Activated naive CD8-positive, alpha-beta T cell treated with anti-CD3 and anti-CD28 coated beads, Interleukin-2, amount 10 ng/mL, durations not matched to agents 7 days and 5 days (primary cell): ENCODE data around the gene PACS1. TPM values are rescaled to one million over a fixed set of nuclear protein-coding genes. Genes with fewer than 3 reads are reported as not detected.

Experiments
- ATAC-seq: fragments of 150-1000 bp; cut with Tn5 transposase; one replicate; pipeline ENCODE4 v1.10.0; 2021; ENCODE audit warnings: low read depth, moderate library complexity
- POLR2A ChIA-PET: fragments of 350-600 bp; sonication (Branson Sonifier 250); formaldehyde crosslinking; loops from one replicate; lab custom pipeline; 2021; ENCODE audit warnings: antibody characterized with exemption; lab: Charles Lee
- DNase-seq: peaks from one replicate; pipeline ENCODE4 v3.0.0; 2021
- H3K27ac Mint-ChIP-seq: one replicate; pipeline ENCODE4 v1.8.0; 2022; ENCODE audit warnings: mild to moderate bottlenecking, mixed read lengths
- H3K27me3 Mint-ChIP-seq: one replicate; pipeline ENCODE4 v1.8.0; 2022; ENCODE audit warnings: mild to moderate bottlenecking, moderate library complexity, mixed read lengths
- H3K36me3 Mint-ChIP-seq: one replicate; pipeline ENCODE4 v1.8.0; 2021; ENCODE audit warnings: mild to moderate bottlenecking, mixed read lengths
- H3K4me1 Mint-ChIP-seq: one replicate; pipeline ENCODE4 v1.8.0; 2021; ENCODE audit warnings: mixed read lengths
- H3K4me3 Mint-ChIP-seq: one replicate; pipeline ENCODE4 v1.8.0; 2022; ENCODE audit warnings: mild to moderate bottlenecking, moderate library complexity, mixed read lengths
- H3K9me3 Mint-ChIP-seq: one replicate; pipeline ENCODE4 v1.8.0; 2021; ENCODE audit warnings: mixed read lengths
- total RNA-seq, 2 experiments: library from RNA; stranded (reverse); gene quantifications; one replicate each; pipeline ENCODE4 v1.2.3, GENCODE V29; 2021

Gene PACS1
- total RNA-seq, 2 experiments from 2014 or later, result 138 to 162 TPM

DNA sequence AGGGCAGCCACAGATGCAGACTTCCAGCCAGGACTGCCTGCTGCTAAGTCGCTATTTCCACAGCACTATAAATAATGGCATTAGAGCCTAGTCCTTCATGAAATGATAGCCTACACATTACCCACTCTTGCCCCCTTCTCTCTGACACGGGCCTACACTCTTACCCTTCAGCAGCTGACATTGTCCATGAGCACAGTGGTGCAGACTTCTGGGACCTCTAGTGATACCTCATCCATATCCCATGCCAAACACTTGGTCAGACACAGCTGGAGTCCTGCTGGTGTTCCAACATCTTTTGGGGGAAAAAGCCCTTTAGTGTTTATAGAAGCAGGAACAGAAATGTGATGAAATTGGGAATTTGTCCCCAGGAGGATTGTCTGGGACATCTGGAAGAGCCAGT, 155.0 kb downstream of the PACS1 start:
- H3K27ac Mint-ChIP-seq, result no peak overlapping the region
- H3K4me3 Mint-ChIP-seq, result no peak overlapping the region
- POLR2A ChIA-PET, result interaction anchor here (1.1 kb wide), 1 partner anchor 57 kb away, joined by 3 read pairs; no protein-coding TSS in a partner anchor
- H3K4me1 Mint-ChIP-seq, result peaks cover 18% of the 10 kb centered on the region
- H3K36me3 Mint-ChIP-seq, result peaks cover 8% of the 10 kb centered on the region
- H3K27me3 Mint-ChIP-seq, result no peaks in the 10 kb centered on the region
- no peaks in the 10 kb centered on the region for H3K9me3 Mint-ChIP-seq
- no peak for ATAC-seq
- no peak for DNase-seq

DNA sequence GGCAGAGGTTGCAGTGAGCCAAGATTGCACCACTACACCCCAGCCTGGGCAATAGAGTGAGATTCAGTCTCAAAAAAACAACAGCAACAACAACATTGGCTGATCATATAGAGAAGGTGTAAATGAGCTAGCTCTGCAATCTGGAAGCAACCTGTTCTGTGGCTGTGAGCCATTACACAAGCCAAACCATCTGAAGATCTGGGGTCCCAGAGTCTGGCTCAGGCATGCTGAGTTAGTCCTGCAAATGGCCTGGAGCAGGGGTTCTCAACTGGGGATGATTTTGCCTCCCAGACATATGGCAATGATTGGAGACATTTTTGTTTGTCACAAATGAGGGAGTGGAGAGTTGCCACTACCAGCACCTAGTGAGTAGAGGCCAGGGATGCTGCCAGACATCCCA, 156.0 kb downstream of the PACS1 start:
- Mint-ChIP-seq H3K27me3 (no peaks in the 10 kb centered on the region), H3K4me3 (no peak overlapping the region), H3K36me3 (peaks cover 6% of the 10 kb centered on the region), H3K27ac (no peak overlapping the region), H3K9me3 (no peaks in the 10 kb centered on the region), H3K4me1 (peaks cover 18% of the 10 kb centered on the region)
- no peak for DNase-seq
- POLR2A ChIA-PET, result interaction anchor here (1.1 kb wide), 1 partner anchor 56 kb away, joined by 3 read pairs; no protein-coding TSS in a partner anchor
- ATAC-seq, result no peak

DNA sequence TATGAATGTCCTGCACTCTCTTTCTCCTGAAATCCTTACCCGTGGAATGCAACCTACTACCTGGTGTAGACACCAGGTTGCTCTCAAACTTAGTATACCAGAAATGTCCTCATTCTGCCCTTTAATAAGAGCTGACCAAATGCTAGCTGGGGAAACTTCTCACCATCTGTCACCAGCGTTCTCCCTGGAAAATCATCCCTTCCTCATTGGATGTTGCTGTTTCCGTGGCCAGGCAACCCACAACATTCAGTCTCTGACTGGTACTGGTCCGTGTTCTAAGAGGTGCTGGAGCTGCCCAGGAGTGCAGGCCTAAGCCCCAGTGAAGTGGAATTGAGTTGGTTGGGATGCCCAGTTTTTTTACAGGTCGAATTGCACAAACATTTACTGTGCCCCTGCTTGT, 157.6 kb downstream of the PACS1 start:
- POLR2A ChIA-PET, result no interaction called here
- Mint-ChIP-seq H3K36me3 (peaks cover 6% of the 10 kb centered on the region), H3K27ac (no peak overlapping the region), H3K9me3 (no peaks in the 10 kb centered on the region), H3K27me3 (no peaks in the 10 kb centered on the region), H3K4me1 (peaks cover 7% of the 10 kb centered on the region), H3K4me3 (no peak overlapping the region)
- DNase-seq (no peak), ATAC-seq (no peak)

DNA sequence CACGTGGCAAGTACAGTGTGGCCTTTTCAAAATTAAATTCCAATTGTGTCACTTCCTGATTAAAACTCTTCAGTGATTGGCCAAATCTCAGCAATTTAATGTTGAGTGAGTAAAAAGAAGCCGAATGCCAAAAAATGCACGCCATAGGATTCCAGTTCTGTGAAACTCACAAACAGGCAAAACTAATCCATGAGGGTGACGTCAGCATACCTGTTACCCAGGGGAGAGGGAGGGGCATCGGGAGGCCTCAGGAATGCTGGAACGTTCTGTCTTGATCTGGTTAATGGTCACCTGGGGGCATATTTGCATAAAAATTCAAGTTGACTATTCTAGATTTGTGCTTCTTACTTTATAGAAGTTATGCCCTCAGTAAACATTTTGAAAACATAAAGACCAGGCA, 158.4 kb downstream of the PACS1 start:
- DNase-seq (no peak), ATAC-seq (no peak)
- Mint-ChIP-seq H3K27ac (no peak overlapping the region), H3K4me3 (no peak overlapping the region), H3K9me3 (no peaks in the 10 kb centered on the region), H3K4me1 (peaks cover 3% of the 10 kb centered on the region), H3K36me3 (peaks cover 6% of the 10 kb centered on the region), H3K27me3 (no peaks in the 10 kb centered on the region)
- POLR2A ChIA-PET, result no interaction called here

DNA sequence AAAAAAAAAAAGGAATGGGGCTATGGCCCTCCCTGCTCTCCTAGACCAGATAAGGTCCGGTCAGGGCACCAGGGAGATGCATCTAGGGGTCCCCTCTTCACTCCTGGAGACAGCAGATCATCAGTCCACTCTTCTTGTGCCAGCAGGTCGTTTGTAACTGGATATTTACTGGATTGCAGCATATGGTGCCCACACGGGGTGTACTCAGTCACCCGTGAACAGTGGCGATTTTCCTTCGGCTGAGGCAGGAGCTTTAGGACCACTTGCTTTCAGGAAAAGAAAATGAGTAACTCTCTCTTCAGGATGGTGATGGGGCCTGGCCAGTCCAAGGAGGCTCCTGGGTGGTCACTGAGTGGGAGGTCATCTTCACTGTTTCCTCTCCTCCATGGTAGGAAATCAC, 160.1 kb downstream of the PACS1 start:
- POLR2A ChIA-PET, result no interaction called here
- no peaks in the 10 kb centered on the region for H3K27me3 Mint-ChIP-seq
- H3K9me3 Mint-ChIP-seq, result no peaks in the 10 kb centered on the region
- peaks cover 3% of the 10 kb centered on the region for H3K4me1 Mint-ChIP-seq
- H3K4me3 Mint-ChIP-seq, result no peak overlapping the region
- H3K36me3 Mint-ChIP-seq, result peaks cover 2% of the 10 kb centered on the region
- DNase-seq, result no peak
- ATAC-seq, result no peak
- H3K27ac Mint-ChIP-seq, result no peak overlapping the region

DNA sequence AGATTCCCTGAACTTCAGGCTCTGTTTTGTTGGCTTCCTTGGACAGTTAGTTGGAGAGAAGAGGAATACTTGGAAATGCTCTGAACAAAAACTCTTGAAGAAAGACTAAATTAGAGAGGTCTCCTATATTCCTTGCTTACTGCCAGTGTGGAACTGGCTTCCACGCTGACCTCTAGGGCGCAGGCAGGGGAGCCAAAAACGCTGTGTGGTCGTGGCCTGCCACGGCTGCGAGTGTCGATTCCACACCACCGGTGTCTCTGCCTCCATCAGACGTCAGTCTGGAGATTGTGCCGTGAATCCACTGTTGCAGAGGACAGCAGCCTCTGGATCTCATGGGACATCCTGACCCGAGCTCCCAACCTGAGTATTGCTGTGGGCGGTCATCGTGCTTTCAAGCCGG, 160.9 kb downstream of the PACS1 start:
- Mint-ChIP-seq H3K36me3 (peaks cover 4% of the 10 kb centered on the region), H3K9me3 (no peaks in the 10 kb centered on the region), H3K4me3 (no peak overlapping the region), H3K27ac (no peak overlapping the region), H3K27me3 (no peaks in the 10 kb centered on the region), H3K4me1 (peaks cover 3% of the 10 kb centered on the region)
- POLR2A ChIA-PET, result no interaction called here
- DNase-seq (no peak), ATAC-seq (no peak)

DNA sequence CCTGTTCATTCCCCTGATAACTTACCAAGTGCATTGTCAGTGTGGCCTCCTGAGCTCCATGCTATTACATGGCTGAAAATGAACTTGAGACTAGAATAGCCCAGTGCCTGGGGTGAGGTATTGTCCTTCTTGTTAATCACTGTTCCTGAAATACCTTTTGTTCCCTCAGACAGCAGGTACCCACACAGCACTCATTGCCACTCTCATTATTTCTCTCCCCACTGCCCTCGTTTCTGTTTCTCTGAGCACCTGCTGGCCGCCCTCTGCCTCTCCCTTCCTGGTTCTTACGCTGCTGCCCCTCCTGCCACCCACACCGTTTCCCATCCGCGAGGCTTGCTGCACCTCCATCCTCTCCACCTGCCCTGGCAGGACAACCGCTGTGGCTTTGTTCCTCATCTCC, 161.5 kb downstream of the PACS1 start:
- no peak for DNase-seq
- H3K4me3 Mint-ChIP-seq, result no peak overlapping the region
- no peak overlapping the region for H3K27ac Mint-ChIP-seq
- H3K27me3 Mint-ChIP-seq, result no peaks in the 10 kb centered on the region
- no peaks in the 10 kb centered on the region for H3K4me1 Mint-ChIP-seq
- POLR2A ChIA-PET, result no interaction called here
- no peak for ATAC-seq
- H3K9me3 Mint-ChIP-seq, result no peaks in the 10 kb centered on the region
- peaks cover 4% of the 10 kb centered on the region for H3K36me3 Mint-ChIP-seq

DNA sequence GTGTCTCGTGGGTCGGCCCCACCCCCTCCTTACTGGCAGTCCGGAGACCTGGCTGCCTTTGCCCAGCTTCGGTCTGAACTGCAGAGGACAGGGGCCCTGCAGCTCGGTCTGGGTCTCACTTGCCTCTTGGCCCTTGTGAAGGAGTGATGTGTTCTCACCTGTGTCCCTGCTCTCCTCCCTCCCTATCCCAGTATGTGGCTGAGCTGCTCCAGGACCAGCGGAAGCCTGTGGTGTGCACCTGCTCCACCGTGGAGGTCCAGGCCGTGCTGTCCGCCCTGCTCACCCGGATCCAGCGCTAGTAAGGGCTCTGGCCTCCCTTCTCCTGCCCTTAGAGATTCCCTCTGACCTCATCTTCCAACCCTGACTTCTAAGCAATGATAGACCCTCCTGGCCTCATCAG, 162.7 kb downstream of the PACS1 start:
- no peak overlapping the region for H3K4me3 Mint-ChIP-seq
- POLR2A ChIA-PET, result no interaction called here
- H3K9me3 Mint-ChIP-seq, result no peaks in the 10 kb centered on the region
- ATAC-seq (no peak), DNase-seq (no peak)
- no peaks in the 10 kb centered on the region for H3K27me3 Mint-ChIP-seq
- peaks cover 4% of the 10 kb centered on the region for H3K36me3 Mint-ChIP-seq
- H3K27ac Mint-ChIP-seq, result no peak overlapping the region
- H3K4me1 Mint-ChIP-seq, result no peaks in the 10 kb centered on the region

DNA sequence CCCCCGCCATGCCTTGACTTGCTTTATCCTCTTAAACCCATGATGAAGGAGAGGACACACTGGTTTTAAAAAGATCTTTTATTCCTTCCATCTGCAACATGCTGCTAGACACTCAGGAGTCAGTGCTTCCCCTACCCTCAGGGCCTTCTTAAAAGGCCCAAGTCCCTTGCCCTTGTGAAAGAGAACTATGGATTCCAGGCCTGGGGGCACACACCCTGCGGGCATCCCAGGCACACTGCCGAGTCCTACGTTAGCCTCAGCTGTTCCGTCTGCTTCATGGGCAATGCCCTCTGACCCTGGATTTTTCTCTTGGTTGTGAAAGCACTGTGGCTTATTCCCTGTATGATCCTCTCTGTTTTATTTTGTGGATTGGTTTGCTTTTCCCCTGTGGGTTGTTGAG, 163.2 kb downstream of the PACS1 start:
- H3K27ac Mint-ChIP-seq, result no peak overlapping the region
- peaks cover 6% of the 10 kb centered on the region for H3K36me3 Mint-ChIP-seq
- DNase-seq (no peak), ATAC-seq (no peak)
- H3K27me3 Mint-ChIP-seq, result no peaks in the 10 kb centered on the region
- no peaks in the 10 kb centered on the region for H3K4me1 Mint-ChIP-seq
- H3K4me3 Mint-ChIP-seq, result no peak overlapping the region
- H3K9me3 Mint-ChIP-seq, result no peaks in the 10 kb centered on the region
- POLR2A ChIA-PET, result no interaction called here

DNA sequence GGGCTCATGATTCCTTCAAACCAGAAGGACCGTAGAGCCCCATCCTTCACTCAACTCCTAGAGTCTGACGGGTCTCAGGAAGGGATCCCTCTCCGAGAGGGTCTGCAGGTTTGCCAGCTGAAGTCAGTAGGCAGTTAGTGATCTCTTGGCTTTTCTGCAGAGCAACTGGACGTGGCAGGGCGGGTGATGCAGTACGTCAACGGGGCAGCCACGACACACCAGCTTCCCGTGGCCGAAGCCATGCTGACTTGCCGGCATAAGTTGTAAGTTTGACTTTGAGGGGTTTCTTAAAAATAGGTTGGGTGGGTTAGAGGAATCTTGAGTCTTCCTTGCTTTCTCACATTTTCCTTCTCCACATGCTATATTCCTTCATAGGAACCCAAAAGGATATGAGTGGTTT, 165.1 kb downstream of the PACS1 start:
- peak overlapping the region; percentile 12 for H3K27ac Mint-ChIP-seq
- no peaks in the 10 kb centered on the region for H3K27me3 Mint-ChIP-seq
- peaks cover 4% of the 10 kb centered on the region for H3K36me3 Mint-ChIP-seq

DNA sequence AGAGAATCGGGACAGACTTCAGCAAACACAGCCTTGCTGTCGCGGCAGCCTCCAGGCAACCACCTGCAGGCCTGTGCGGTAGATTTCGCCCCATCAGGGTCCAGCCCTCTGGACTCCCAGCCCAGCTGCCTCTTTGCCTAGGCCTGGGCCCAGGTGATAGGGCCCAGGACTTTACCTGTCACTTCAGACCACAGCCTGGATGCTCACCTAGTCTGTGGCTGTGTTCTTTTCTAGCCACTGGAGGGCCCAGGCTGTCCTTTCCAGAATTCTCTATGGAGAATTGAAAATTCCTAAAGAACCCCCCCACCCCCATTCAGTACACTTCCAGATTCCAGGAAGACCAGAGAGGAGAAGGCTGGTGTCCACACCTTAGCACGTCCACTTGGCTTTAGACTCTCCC, 167.8 kb downstream of the PACS1 start:
- Mint-ChIP-seq H3K9me3 (no peaks in the 10 kb centered on the region), H3K4me3 (no peak overlapping the region), H3K4me1 (no peaks in the 10 kb centered on the region), H3K27ac (no peak overlapping the region), H3K36me3 (peaks cover 7% of the 10 kb centered on the region), H3K27me3 (no peaks in the 10 kb centered on the region)
- ATAC-seq (no peak), DNase-seq (no peak)
- POLR2A ChIA-PET, result no interaction called here

More for the DNA sequence above, 165.1 kb downstream of the PACS1 start:
- POLR2A ChIA-PET, result no interaction called here
- ATAC-seq (no peak), DNase-seq (no peak)
- Mint-ChIP-seq H3K4me3 (no peak overlapping the region), H3K9me3 (no peaks in the 10 kb centered on the region), H3K4me1 (no peaks in the 10 kb centered on the region)

DNA sequence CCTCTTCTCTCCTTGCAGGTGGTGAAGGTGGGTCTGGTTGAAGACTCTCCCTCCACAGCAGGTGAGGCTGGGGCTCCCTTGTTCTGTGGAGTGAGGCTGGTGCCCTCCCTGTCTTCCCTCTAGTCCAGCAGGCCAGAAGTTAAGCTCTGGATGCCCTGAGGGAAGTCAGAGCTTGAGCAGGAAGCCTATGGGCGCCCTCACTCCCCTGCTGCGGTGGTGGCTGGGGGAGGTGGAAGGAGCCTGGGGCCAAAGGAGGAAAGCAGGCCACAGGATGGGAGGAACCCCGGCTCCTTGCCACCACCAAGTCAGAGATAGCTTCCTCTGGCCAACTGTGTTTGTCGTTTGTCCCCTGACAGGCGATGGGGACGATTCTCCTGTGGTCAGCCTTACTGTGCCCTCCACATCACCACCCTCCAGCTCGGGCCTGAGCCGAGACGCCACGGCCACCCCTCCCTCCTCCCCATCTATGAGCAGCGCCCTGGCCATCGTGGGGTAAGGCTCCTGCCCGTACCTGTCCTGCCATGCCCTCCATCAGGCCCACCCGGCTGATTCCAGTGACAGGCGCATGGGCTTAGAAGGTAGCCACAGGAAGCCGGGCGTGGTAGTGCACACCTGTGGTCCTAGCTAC, 168.8 kb downstream of the PACS1 start:
- POLR2A ChIA-PET, result interaction anchor here (1.6 kb wide), 1 partner anchor 17 kb away, joined by 6 read pairs; no protein-coding TSS in a partner anchor
- ATAC-seq (no peak), DNase-seq (no peak)
- H3K4me3 Mint-ChIP-seq, result no peak overlapping the region
- peaks cover 10% of the 10 kb centered on the region for H3K36me3 Mint-ChIP-seq
- H3K4me1 Mint-ChIP-seq, result peaks cover 6% of the 10 kb centered on the region
- H3K9me3 Mint-ChIP-seq, result no peaks in the 10 kb centered on the region
- H3K27ac Mint-ChIP-seq, result peak overlapping the region; percentile 16
- no peaks in the 10 kb centered on the region for H3K27me3 Mint-ChIP-seq

DNA sequence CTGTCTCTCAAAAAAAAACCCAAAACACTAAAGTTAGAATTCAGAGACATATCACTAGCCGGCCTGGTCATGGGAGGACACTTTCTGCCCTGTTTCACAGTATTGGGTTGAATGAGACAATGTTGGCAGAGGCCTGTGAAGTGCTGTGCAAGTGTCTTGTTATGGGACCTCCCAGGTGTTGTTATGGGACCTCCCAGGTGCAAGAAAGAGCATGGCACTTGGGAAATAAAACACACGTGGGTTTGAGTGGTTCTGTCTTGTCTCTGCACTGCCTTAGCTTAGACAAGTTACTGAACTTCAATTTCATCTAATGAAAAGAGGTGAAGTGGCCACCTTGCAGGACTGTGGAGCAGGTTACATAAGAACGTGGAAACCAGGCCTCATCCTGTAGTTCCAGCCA, 169.4 kb downstream of the PACS1 start:
- Mint-ChIP-seq H3K27me3 (no peaks in the 10 kb centered on the region), H3K27ac (no peak overlapping the region), H3K9me3 (no peaks in the 10 kb centered on the region), H3K4me1 (peaks cover 8% of the 10 kb centered on the region), H3K36me3 (peaks cover 12% of the 10 kb centered on the region), H3K4me3 (no peak overlapping the region)
- DNase-seq (no peak), ATAC-seq (no peak)
- POLR2A ChIA-PET, result interaction anchor here (1.6 kb wide), 1 partner anchor 16 kb away, joined by 6 read pairs; no protein-coding TSS in a partner anchor

DNA sequence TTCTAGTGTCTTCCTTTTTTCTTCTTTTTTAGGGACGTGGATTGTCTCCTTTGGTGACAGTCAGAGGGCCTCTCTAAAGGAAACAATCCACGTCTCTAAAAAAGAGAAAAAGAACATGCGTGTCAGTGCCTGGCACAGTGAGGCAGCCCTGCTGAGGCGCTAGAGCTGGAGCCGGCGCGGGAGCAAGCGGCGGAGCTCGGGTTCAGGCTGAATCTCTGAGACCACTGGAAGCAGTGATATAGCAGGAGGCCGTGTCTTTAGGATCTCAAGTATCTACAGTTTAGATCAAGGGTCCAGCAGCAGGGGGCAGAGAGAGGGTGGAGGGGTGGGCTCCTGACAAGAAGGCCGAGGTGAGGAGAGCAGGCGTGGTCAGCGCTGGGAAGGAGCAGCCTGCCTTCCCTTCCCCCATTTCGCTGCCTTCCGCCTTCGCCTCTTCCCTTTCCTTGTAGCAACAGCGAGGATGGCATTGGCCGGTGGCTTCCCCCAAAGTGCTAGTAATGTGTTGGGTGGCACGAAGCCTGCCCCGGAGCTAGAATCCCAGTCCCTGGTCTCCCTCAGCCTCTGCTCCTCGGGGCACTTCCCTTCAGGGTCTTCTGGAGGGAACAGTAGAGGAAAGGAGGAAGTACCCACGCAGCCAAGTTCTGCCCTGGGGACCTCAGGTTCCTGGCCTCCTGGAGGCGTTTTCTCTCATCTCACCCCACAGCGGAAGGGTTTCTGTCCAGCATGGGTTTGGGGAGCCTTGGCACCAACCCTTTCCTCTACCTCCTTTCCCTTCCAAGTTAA, 170.1 kb downstream of the PACS1 start:
- no peak for ATAC-seq
- DNase-seq, result no peak
- Mint-ChIP-seq H3K27ac (no peak overlapping the region), H3K4me1 (peaks cover 8% of the 10 kb centered on the region), H3K36me3 (peaks cover 12% of the 10 kb centered on the region), H3K4me3 (no peak overlapping the region), H3K27me3 (no peaks in the 10 kb centered on the region), H3K9me3 (no peaks in the 10 kb centered on the region)
- POLR2A ChIA-PET, result no interaction called here
